IPS DF 19.7 (cell line): ENCODE results near the gene SNTG2.
"Not testable (repeated sequence)": the region's sequence is repeated elsewhere in the genome, so short reads cannot be mapped to it uniquely, and the experiment has no call there.

Source experiments
- DNase-seq: peaks from one replicate; pipeline ENCODE4 v3.0.0-alpha.2; 2013; ENCODE audit warnings: low read depth, low spot score

Gene SNTG2

GRCh38 chr2:1369905-1370304 is 419.3 kb downstream of the SNTG2 start:
- DNase-seq: no peak

GRCh38 chr2:1370461-1370860 is 419.8 kb downstream of the SNTG2 start:
- no peak for DNase-seq

- no peak for DNase-seq
Measured at GRCh38 chr2:1371082-1371481, 420.4 kb downstream of the SNTG2 start.

GRCh38 chr2:1373830-1374229 is 423.2 kb downstream of the SNTG2 start:
- no peak for DNase-seq

GRCh38 chr2:1374287-1374686 is 423.6 kb downstream of the SNTG2 start:
- DNase-seq: no peak

GRCh38 chr2:1375794-1376193 is 425.1 kb downstream of the SNTG2 start:
- no peak for DNase-seq

GRCh38 chr2:1377473-1377872 is 426.8 kb downstream of the SNTG2 start:
- no peak for DNase-seq

- DNase-seq: no peak
Measured at GRCh38 chr2:1378456-1379150, 428.0 kb downstream of the SNTG2 start.

DNA sequence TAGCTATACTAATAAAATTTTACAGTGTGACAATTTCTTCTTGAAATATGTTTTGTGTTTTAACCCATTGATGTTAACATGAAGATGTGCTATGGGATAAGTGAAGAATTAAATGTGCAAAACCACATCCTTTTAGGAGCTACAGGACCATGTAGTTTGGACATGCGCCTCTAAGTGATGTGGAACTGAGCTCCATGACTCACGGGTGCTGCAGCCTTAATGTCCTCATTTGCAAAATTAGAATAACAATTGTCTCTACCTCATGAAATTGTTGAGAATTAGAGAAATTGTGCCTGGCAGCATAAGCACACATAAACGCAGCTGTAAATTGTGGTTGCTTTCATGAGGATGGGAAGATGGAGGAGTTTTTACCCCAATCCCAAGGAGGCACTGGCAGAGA is 431.0 kb downstream of the SNTG2 start:
- DNase-seq: no peak

DNA sequence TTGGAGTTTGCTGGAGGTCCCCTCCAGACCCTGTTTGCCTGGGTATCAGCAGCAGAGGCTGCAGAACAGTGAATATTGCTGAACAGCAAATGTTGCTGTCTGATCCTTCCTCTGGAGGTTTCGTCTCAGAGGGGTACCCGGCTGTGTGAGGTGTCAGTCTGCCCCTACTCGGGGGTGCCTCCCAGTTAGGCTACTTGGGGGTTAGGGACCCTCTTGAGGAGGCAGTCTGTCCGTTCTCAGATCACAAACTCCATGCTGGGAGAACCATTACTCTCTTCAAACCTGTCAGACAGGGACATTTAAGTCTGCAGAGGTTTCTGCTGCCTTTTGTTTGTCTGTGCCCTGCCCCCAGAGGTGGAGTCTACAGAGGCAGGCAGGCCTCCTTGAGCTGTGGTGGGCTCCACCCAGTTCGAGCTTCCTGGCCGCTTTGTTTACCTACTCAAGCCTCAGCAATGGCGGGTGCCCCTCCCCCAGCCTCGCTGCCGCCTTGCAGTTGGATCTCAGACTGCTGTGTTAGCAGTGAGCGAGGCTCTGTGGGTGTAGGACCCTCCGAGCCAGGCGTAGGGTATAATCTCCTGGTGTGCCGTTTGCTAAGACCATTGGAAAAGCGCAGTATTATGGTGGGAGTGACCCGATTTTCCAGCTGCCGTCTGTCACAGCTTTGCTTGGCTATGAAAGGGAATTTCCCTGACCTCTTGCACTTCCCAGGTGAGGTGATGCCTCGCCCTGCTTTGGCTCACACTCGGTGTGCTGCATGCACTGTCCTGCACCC is 437.5 kb downstream of the SNTG2 start:
- peak; percentile 12 for DNase-seq

DNA sequence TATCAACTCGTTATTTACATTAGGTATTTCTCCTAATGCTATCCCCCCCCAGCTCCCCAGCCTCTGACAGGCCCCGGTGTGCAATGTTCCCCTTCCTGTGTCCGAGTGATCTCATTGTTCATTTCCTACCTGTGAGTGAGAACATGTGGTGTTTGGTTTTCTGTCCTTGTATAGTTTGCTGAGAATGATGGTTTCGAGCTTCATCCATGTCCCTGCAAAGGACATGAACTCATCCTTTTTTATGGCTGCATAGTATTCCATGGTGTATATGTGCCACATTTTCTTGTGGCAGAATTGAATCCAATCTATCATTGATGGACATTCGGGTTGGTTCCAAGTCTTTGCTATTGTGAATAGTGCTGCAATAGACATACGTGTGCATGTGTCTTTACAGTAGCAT is 439.5 kb downstream of the SNTG2 start:
- DNase-seq: not testable (repeated sequence)

DNA sequence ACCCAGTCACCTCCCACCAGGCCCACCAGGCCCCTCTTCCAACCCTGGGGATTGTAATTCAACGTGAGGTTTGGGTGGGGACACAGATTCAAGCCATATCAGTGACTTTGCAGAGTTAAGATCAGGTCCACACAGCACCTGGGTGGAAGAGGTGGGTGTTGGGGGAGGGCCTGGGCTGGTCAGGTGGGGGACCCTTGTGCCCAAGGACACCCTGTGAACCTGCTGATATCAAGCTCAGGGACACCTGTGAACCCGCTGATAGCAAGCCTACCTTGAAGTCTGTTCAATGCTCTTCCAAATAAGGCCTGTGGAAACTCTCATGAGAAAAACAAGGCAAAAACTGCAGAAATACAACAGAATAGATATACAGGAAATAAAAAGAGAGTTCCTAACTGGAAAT is 442.7 kb downstream of the SNTG2 start:
- DNase-seq: no peak

GRCh38 chr2:1394709-1395408 is 444.2 kb downstream of the SNTG2 start:
- no peak for DNase-seq

GRCh38 chr2:1397350-1397749 is 446.7 kb downstream of the SNTG2 start:
- no peak for DNase-seq

- DNase-seq: no peak
Measured at GRCh38 chr2:1398191-1398590, 447.5 kb downstream of the SNTG2 start.

- no peak for DNase-seq
Measured at GRCh38 chr2:1400943-1401735, 450.5 kb downstream of the SNTG2 start.

GRCh38 chr2:1402064-1402463 is 451.4 kb downstream of the SNTG2 start:
- no peak for DNase-seq

DNA sequence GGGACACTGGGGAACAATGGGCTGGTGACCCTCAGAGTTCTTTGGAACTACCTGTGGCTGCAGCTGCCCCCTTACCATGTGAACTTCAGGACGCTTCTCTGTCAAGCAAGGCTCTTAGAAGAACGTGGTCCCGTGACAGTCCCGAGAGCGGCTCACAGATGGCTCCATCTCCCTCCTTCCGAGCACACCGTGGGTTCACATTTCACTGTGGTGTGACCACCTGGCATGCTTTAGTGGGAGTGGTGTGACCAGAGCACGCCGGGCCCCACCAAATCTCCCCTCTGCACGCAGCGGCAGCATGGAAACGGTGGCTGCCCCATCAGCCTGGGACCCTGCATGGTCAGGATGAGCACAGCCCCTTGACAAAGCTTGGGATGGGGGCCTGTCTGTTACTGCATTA is 452.9 kb downstream of the SNTG2 start:
- no peak for DNase-seq

- DNase-seq: no peak
Measured at GRCh38 chr2:1405124-1405523, 454.5 kb downstream of the SNTG2 start.

DNA sequence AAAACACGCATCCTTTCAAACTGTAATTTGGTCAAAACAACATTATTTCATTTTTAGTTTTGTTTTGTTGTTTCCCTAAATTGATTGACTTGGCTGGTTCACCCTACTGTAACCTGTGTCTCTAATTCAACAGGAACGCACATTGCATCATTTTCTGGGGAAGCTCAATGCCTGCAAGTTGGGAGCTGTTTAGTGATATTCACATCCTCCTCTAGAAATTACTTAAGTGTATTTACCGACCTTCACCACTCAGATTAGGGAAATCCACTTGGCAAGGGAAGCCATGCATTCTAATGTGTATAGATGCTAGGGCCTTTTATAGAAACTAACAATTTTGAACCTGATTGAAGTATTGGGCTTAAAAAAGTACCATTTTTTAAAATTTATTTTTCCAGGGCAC is 455.3 kb downstream of the SNTG2 start:
- no peak for DNase-seq

- no peak for DNase-seq
Measured at GRCh38 chr2:1406434-1406833, 455.8 kb downstream of the SNTG2 start.
